Gastroesophageal sphincter (tissue), 3 donors: Measurements from ENCODE around the gene MZB1.

ENCODE experiments used
- EP300 ChIP-seq: sonication (generic); formaldehyde crosslinking; IDR thresholded peaks from one replicate; pipeline ENCODE4 v1.6.1; 2017; ENCODE audit warnings: antibody characterized with exemption, mild to moderate bottlenecking
- POLR2A ChIP-seq, 2 donors: fragments of 450-650 bp; IDR thresholded peaks; one replicate each; pipeline ENCODE4 v1.6.1; 2017; ENCODE audit warnings: antibody characterized with exemption in 2 of 2, mild to moderate bottlenecking in 2 of 2, moderate library complexity in 1 of 2
- POLR2AphosphoS5 ChIP-seq: sonication (generic); formaldehyde crosslinking; IDR thresholded peaks from one replicate; pipeline ENCODE4 v1.6.1; 2017; ENCODE audit warnings: antibody characterized with exemption
- TF ChIP-seq, protein P1 (sequence below), 4 experiments: fragments of 200-600 bp in 2 of 4; fragments of 450-650 bp in 2 of 4; sonication (generic) in 1 of 4; IDR thresholded peaks; one replicate each; pipeline ENCODE4 v1.5.1; 2017 to 2019; ENCODE audit warnings: antibody characterized with exemption in 4 of 4, mild to moderate bottlenecking in 2 of 4, moderate library complexity in 2 of 4

DNA sequence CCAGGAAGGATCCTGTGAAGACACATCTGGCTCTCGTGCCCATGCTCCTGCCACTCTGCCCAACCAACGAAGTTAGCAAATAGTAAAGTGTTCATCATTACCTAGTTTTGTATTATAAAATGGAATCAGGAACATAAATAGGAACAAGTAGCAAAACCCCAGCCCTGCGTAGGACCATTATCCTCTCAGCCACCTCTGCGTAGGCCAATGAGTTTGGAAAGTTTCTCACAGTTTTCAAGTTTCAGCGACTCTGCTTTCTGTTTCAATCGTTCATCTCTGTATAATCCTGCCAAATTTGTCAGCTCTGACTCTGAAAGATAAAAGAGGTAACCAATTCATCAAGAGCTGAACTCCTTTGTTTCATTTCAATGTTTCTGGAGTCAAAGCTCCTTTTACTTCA, 24.2 kb upstream of the MZB1 start:
- TF ChIP-seq, protein P1, sequence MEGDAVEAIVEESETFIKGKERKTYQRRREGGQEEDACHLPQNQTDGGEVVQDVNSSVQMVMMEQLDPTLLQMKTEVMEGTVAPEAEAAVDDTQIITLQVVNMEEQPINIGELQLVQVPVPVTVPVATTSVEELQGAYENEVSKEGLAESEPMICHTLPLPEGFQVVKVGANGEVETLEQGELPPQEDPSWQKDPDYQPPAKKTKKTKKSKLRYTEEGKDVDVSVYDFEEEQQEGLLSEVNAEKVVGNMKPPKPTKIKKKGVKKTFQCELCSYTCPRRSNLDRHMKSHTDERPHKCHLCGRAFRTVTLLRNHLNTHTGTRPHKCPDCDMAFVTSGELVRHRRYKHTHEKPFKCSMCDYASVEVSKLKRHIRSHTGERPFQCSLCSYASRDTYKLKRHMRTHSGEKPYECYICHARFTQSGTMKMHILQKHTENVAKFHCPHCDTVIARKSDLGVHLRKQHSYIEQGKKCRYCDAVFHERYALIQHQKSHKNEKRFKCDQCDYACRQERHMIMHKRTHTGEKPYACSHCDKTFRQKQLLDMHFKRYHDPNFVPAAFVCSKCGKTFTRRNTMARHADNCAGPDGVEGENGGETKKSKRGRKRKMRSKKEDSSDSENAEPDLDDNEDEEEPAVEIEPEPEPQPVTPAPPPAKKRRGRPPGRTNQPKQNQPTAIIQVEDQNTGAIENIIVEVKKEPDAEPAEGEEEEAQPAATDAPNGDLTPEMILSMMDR (IDR thresholded peaks at IDR 0.05) = no peak
- no peak for TF ChIP-seq POLR2A (IDR thresholded peaks at IDR 0.05)
- TF ChIP-seq POLR2AphosphoS5 = no peak
- TF ChIP-seq EP300 = no peak
